IPS DF 6.9 (cell line): ENCODE data around the gene C19orf44.
"Not testable (repeated sequence)": the region's sequence is repeated elsewhere in the genome, so short reads cannot be mapped to it uniquely, and the experiment has no call there.

Experiments used
- DNase-seq: peaks from one replicate; pipeline ENCODE4 v3.0.0-alpha.2; 2013; ENCODE audit warnings: low read depth, low spot score
- H3K27ac ChIP-seq: one replicate; pipeline ENCODE4 v1.5.1; 2013; ENCODE audit warnings: low read length, control low read depth
- H3K27me3 ChIP-seq: 2 replicates; pipeline ENCODE4 v1.6.1; 2013; ENCODE audit warnings: mild to moderate bottlenecking, low read length; ENCODE audit not compliant: control insufficient read depth, insufficient read depth
- H3K36me3 ChIP-seq: 2 replicates; pipeline ENCODE4 v1.6.1; 2013; ENCODE audit warnings: low read length; ENCODE audit not compliant: control insufficient read depth, insufficient read depth
- H3K4me1 ChIP-seq: 2 replicates; pipeline ENCODE4 v1.6.1; 2013; ENCODE audit warnings: low read length; ENCODE audit not compliant: control insufficient read depth, insufficient read depth
- H3K4me3 ChIP-seq: 2 replicates; pipeline ENCODE4 v1.5.1; 2013; ENCODE audit warnings: mild to moderate bottlenecking, low read length
- H3K9me3 ChIP-seq: 2 replicates; pipeline ENCODE4 v1.6.1; 2013; ENCODE audit warnings: low read length, inconsistent platforms; ENCODE audit not compliant: control insufficient read depth, insufficient read depth
- WGBS: extraction: QIAGEN DNeasy Blood & Tissue Kit; methylation state at CpG from one replicate; pipeline ENCODE4 v1.1.7; 2013; ENCODE audit warnings: mixed read lengths, missing lambda C conversion rate; ENCODE audit not compliant: insufficient read length, insufficient coverage; 5-methylcytosine and 5-hydroxymethylcytosine counted together

The C19orf44 gene

DNA sequence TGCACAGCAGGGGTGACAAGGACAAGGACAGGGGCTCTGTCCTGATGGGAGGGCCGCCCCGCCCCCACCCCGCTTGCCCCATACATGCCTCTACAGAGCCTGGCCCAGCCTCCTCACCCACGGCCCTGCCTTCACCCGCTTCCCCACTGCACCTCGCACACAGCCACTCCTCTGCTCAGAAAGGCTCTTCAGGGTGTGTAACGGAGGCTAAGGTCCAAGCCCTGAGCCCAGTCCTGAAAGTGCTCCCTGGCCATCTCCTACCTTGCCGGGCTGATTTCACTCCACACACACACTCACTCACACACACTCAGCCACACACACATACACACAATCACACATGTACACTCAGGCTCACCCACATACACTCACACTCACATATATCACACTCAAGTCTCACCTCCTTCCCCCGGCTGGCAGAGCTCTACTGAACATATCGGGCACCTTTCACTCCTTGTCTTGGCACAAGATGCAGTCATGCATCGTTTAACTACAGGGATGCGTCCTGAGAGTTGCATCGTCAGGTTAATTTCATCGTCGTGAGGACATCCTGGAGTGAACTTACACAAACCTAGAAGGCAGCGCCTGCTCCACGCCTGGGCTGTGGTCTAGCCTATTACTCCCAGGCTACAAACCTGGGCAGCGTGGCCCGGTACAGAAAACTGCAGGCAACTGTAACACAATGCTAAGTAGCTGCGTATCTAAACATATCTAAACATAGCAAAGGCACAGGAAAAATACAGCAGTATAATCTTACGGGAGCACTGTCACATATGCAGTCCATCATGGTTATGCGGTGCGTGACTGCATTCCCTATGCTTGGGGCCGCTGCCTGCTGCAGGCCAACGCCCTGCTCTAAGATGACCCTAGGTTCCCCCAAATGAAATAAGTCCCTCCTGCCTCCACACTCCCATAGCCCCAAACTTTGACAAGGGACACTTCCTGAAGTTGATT lies 37.5 kb upstream of the C19orf44 start:
- Histone ChIP-seq H3K27ac (no peak overlapping the region), H3K4me1 (peaks cover 10% of the 10 kb centered on the region)

DNA sequence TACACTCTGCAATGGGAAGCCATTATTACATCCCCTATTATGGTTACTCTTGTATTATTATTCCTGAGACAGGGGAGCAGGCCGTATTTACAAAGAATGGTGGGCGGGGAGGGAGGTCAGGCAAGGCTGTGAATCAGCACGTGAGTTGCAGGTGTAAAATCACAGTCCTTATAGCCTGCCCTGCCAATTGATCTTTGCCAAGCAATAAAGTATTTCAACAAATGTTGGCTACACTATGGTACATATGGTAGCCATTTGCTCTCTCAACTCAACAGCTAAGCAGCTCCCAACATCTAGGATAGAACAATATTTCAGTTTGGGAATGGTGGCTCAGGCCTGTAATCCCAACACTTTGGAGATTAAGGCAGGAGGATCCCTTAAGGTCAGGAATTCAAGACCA lies 36.5 kb upstream of the C19orf44 start:
- Histone ChIP-seq H3K9me3 (no peaks in the 10 kb centered on the region), H3K27me3 (no peaks in the 10 kb centered on the region), H3K4me3 (no peak overlapping the region), H3K27ac (no peak overlapping the region), H3K4me1 (peaks cover 8% of the 10 kb centered on the region), H3K36me3 (no peaks in the 10 kb centered on the region)
- WGBS = no CpG with 5 or more reads among the region's 3 CpGs
- no peak for DNase-seq

More for the DNA sequence above, 37.5 kb upstream of the C19orf44 start:
- DNase-seq = no peak
- WGBS = no CpG with 5 or more reads among the region's 25 CpGs
- Histone ChIP-seq H3K36me3 (no peaks in the 10 kb centered on the region), H3K9me3 (no peaks in the 10 kb centered on the region), H3K4me3 (no peak overlapping the region), H3K27me3 (no peaks in the 10 kb centered on the region)

DNA sequence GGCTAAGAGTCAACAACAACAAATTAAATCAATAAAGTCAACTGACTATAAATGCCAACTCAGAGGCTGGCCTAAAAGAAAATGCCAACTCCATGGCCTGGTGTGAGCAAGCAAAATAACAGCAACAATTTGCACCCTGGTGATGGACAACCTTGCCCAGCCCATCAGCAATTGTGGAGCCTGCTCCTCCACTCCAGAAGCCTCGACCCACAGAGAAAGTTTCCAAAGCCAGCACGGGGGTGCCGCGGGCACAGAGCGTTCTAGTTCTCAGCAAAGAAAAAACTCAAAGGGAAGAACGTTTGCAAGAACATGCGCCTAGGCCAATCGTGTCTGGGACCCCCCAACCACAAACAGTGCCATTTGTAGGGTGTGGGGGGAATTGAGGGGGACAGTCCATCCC lies 35.7 kb upstream of the C19orf44 start:
- Histone ChIP-seq H3K9me3 (no peaks in the 10 kb centered on the region), H3K4me1 (peaks cover 8% of the 10 kb centered on the region), H3K4me3 (no peak overlapping the region), H3K27me3 (no peaks in the 10 kb centered on the region), H3K27ac (no peak overlapping the region), H3K36me3 (no peaks in the 10 kb centered on the region)
- DNase-seq = no peak
- WGBS = no CpG with 5 or more reads among the region's 8 CpGs

DNA sequence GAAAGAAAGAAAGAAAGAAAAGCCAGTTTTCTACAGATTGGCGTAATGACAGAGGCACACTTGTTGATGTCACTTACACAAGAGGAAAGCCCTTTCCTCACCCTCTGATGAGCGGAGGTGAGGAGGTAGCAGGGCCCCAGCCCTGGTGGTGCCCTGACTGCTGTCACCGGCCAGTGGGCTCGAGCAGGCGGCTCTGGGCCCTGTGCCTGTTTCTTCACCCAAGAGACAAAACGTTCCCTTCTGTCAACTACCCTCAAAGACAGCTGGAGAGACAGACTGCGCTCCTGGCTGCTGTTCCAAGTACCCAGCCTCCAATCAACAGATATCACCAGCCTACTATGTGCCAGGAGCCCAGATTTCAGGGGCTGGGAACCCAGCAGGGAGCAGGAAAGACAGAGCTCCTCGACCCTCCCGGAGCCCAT lies 34.6 kb upstream of the C19orf44 start:
- no CpG with 5 or more reads among the region's 9 CpGs for WGBS
- no peaks in the 10 kb centered on the region for H3K9me3 ChIP-seq
- H3K27ac ChIP-seq = no peak overlapping the region
- H3K4me3 ChIP-seq = no peak overlapping the region
- no peak for DNase-seq
- H3K36me3 ChIP-seq = no peaks in the 10 kb centered on the region
- H3K27me3 ChIP-seq = no peaks in the 10 kb centered on the region
- peaks cover 8% of the 10 kb centered on the region for H3K4me1 ChIP-seq

DNA sequence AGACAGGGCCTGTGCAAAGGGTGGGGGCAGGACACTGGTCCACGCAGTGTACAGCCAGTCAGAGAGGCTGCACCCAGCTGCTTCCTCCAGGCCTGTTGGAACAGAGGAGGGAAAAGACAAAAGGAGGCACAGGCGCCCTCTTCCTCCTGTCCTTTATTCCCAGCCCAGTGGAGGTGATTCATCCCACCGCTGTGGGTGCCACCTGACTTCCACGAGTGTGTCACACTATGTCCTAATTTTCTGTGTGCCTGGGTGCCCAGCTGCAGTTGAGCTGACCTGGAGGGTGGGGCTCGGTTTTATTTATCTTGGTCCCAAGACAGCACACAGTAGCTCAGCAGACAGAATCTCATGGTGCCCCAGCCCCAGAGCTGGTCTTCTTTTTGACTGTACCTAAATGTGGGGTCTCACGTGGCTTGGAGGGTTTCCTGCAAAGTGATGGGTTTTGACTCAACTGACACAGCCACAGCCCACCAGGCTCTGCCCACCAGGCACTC lies 33.4 kb upstream of the C19orf44 start:
- Histone ChIP-seq H3K4me3 (no peak overlapping the region), H3K36me3 (no peaks in the 10 kb centered on the region), H3K27ac (no peak overlapping the region), H3K4me1 (peaks cover 5% of the 10 kb centered on the region), H3K27me3 (no peaks in the 10 kb centered on the region), H3K9me3 (no peaks in the 10 kb centered on the region)
- WGBS = no CpG with 5 or more reads among the region's 6 CpGs
- no peak for DNase-seq

DNA sequence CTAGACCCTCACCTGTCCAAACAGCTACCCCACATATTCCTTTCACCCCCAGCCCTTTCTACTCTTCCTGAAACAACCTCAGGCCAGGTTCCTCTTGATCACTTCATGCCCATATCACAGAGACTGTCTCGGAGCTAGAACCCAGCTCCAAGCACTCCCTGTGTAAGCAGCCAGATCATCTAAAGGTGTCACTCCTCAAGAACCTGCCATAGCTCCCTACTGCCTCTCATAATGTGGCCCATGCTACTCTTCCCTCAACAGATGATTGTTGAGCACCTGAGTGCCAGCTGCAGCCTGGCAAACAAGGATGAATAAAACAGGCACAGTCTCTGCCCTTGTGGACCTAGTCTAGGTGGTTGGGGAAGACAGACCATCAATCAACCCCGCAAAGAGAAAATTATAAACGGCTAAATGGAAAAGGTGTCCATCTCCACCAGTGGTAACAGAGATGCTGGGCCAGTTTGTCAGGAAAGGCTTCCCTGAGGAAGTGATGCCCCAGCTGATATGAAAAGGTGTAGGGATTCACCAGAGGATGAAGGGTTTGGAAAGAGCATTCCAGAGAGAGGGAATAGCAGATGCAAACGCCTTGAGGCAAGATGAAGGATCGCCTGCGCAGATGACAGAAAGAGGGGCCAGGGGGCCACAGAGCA lies 32.7 kb upstream of the C19orf44 start:
- Histone ChIP-seq H3K9me3 (no peaks in the 10 kb centered on the region), H3K27ac (no peak overlapping the region), H3K36me3 (no peaks in the 10 kb centered on the region), H3K27me3 (no peaks in the 10 kb centered on the region), H3K4me3 (no peak overlapping the region), H3K4me1 (no peaks in the 10 kb centered on the region; the same call in 1 of the 2 replicates)
- no CpG with 5 or more reads among the region's 6 CpGs for WGBS
- no peak for DNase-seq

DNA sequence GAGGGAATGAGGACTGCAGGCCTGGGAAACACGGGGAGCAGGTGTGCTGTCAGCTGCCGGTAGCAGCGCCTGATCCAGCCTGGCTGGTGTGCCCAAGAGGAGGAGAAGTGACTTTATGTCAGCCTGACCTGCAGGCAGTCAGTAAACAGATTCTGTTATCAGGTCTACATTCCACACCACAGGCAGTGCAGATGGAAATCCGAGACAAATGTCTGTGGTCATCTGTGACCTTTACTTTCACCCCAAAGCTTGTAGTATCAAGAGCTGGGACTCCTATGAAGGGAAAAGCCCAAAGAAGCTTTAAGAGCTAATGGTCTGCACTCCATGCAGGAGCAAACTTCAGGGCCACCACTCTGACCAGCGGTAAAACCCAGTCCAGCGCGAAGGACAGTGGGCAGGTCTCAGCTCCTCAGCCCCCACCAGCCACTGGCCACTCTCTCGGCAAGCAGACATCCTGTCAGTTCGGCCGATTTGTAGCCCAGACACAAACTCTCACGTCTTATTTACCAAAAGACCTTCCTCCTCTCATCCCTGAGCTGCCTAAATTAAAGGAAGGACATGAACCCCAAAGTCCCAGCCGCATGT lies 32.1 kb upstream of the C19orf44 start:
- no CpG with 5 or more reads among the region's 12 CpGs for WGBS
- DNase-seq = no peak
- H3K9me3 ChIP-seq = no peaks in the 10 kb centered on the region
- H3K27me3 ChIP-seq = no peaks in the 10 kb centered on the region
- no peak overlapping the region for H3K27ac ChIP-seq
- H3K36me3 ChIP-seq = no peaks in the 10 kb centered on the region
- no peak overlapping the region for H3K4me3 ChIP-seq
- no peaks in the 10 kb centered on the region for H3K4me1 ChIP-seq

DNA sequence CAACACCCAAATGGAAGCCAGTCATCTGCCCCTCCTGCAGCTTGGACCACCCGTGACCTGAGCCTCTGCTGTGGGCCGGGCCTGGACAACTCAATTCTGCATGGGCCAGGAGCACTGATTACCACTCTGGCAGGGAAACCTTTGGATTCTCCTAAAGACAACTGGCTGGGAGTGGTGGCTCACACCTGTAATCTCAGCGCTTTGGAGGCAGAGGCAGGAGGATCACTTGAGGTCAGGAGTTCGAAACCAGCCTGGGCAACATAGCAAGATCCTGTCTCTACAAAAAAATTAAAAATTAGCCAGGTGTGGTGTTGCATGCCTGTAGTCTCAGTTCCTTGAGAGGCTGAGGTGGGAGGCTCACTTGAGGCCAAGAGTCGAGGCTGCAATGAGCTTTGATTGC lies 31.0 kb upstream of the C19orf44 start:
- no peaks in the 10 kb centered on the region for H3K27me3 ChIP-seq
- no peaks in the 10 kb centered on the region for H3K4me1 ChIP-seq
- H3K9me3 ChIP-seq = no peaks in the 10 kb centered on the region
- DNase-seq = no peak
- H3K27ac ChIP-seq = no peak overlapping the region
- H3K4me3 ChIP-seq = no peak overlapping the region
- no peaks in the 10 kb centered on the region for H3K36me3 ChIP-seq
- WGBS = no CpG with 5 or more reads among the region's 5 CpGs

DNA sequence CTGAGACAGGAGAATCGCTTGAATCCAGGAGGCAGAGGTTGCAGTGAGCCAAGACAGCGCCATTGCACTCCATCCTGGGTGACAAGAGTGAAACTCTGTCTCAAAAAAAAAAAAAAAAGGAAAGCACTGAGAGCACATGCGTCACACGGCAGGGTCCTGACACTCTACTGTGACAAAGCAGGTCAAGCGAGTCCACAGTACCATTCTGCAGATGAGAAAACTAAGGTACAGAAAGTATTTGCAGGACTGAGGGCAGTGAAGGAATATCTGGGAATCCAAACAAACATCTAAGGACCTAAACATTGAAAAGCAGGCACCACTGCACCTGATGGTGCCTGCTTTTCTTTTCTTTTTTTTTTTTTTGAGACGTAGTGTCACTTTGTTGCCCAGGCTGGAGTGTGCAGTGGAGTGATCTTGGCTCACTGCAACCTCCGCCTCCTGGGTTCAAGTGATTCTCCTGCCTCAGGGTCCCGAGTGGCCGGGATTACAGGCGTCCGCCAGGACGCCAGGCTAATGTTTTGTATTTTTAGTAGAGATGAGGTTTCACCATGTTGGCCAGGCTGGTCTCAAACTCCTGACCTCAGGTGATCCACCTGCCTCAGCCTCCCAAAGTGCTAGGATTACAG lies 29.3 kb upstream of the C19orf44 start:
- H3K9me3 ChIP-seq, H3K27ac ChIP-seq, H3K36me3 ChIP-seq, H3K4me1 ChIP-seq, H3K4me3 ChIP-seq, H3K27me3 ChIP-seq, DNase-seq: not testable (repeated sequence)
- WGBS = no CpG with 5 or more reads among the region's 12 CpGs

DNA sequence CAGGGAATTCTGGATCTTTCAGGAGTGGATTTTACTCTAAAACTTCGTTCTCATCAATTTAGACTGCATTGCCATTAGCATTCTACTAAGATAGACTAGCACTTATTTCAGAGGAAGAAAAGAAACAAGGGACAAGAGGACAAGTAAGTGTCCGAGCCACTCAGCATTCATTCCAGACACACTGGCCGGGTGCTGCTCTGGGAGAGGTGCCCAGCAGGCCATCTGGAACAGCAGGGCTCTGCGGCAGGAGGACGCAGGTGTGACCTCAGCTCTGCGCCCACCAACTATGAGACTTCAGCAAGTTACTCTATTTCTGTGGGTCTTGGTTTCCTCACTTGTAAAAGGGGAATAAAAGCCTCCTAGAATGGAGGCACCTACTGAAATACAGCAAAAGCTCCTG lies 28.6 kb upstream of the C19orf44 start:
- H3K4me3 ChIP-seq = no peak overlapping the region
- DNase-seq = no peak
- no CpG with 5 or more reads among the region's 6 CpGs for WGBS
- H3K9me3 ChIP-seq = no peaks in the 10 kb centered on the region
- H3K4me1 ChIP-seq = peaks cover 1% of the 10 kb centered on the region; the same call in 1 of the 2 replicates
- H3K27me3 ChIP-seq = no peaks in the 10 kb centered on the region
- no peaks in the 10 kb centered on the region for H3K36me3 ChIP-seq
- H3K27ac ChIP-seq = no peak overlapping the region
